Measurements from ENCODE around the gene GPR25.

GPR25 gene

DNA sequence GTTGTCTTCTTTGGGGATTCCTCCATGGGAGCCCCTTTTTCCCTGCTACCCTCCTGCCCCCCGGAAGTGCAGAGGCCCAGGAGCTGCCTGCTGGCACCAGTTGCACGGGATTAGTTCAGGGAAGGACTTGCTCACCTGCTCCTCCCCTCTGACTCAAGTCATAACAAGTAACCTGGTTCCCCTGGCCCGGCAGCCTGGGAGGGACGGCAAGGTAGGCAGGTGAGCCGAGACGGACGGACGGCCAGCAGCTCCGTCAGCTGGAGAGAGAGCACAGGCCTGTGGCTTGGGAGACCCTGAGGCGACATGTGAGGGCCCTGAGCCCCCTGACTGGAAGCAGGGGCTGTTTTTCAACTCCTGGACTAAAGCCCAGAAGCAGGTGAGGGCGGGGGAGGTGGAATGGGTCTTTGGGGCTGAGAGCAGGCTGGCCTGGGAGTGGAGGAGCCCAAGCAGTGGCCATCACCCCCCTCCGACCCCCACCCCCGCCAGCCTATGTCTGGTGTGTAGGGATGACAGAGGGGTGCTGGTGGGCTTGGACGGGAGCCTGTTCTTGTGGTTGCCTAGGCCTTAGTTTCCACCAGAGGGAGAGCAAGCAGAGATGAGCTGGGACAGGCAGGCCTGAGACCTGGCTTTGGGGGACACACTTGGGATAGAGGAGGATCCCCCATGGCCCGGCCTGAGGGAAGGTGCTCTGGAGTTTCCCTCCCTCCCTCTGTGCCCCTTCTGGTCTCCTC lies 22.1 kb downstream of the GPR25 start, which contains the start of gene INAVA:
Gene INAVA (plus strand): TSS at position 189 of the 731 bp plus-strand sequence. CDS start 3,501 bp downstream, outside the sequence.
- H3K79me2 ChIP-seq (ENCODE audit: insufficient read depth, low read length) = no peaks in the 10 kb centered on the region

DNA sequence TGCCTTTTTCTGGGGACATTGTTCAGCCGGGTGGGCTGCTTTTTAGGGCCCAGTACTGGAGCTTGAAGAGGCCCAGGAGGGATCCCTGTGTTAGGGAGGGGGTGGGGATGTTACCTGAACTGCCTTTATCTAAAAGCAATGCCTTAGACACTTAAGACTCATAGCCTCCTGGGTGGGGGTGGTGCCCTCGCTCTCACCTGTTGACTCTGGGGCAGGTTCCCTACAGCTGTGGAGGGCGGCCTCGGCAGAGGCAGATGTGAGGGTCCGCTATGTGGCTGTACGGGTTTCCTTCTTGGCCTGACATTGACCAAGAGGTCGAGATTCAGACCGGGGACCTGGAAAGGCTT lies 22.6 kb downstream of the GPR25 start:
- Histone ChIP-seq H2AFZ (ENCODE audit: low read length) (no peak overlapping the region), H3K4me2 (ENCODE audit: low read length) (no peak overlapping the region), H3K4me1 (ENCODE audit: insufficient read depth, low read length, severe bottlenecking) (no peaks in the 10 kb centered on the region), H3K27me3 (ENCODE audit: insufficient read depth, low read length) (peaks cover 4% of the 10 kb centered on the region; the same call in 1 of the 2 replicates), H3K9ac (ENCODE audit: low read length) (no peak overlapping the region), H3K79me2 (ENCODE audit: insufficient read depth, low read length) (no peaks in the 10 kb centered on the region), H3F3A (ENCODE audit: insufficient read depth, low read length) (no peaks in the 10 kb centered on the region), H3K27ac (ENCODE audit: low read depth, low read length, poor library complexity, severe bottlenecking) (no peak overlapping the region), H4K20me1 (ENCODE audit: insufficient read depth, low read length) (no peaks in the 10 kb centered on the region), H3K4me3 (ENCODE audit: low read depth, low read length, poor library complexity, severe bottlenecking) (no peak overlapping the region), H3K9me2 (ENCODE audit: low read depth, low read length) (no peaks in the 10 kb centered on the region), H3K9me3 (ENCODE audit: low read length) (no peaks in the 10 kb centered on the region), H3K36me3 (ENCODE audit: insufficient read depth, low read length) (no peaks in the 10 kb centered on the region)
- TF ChIP-seq, protein P1, sequence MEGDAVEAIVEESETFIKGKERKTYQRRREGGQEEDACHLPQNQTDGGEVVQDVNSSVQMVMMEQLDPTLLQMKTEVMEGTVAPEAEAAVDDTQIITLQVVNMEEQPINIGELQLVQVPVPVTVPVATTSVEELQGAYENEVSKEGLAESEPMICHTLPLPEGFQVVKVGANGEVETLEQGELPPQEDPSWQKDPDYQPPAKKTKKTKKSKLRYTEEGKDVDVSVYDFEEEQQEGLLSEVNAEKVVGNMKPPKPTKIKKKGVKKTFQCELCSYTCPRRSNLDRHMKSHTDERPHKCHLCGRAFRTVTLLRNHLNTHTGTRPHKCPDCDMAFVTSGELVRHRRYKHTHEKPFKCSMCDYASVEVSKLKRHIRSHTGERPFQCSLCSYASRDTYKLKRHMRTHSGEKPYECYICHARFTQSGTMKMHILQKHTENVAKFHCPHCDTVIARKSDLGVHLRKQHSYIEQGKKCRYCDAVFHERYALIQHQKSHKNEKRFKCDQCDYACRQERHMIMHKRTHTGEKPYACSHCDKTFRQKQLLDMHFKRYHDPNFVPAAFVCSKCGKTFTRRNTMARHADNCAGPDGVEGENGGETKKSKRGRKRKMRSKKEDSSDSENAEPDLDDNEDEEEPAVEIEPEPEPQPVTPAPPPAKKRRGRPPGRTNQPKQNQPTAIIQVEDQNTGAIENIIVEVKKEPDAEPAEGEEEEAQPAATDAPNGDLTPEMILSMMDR (IDR thresholded peaks at IDR 0.05; ENCODE audit: low read length) = no peak
- TF ChIP-seq EZH2 (IDR thresholded peaks at IDR 0.05; ENCODE audit: borderline replicate concordance, low read length) = no peak

More for the DNA sequence above, 22.1 kb downstream of the GPR25 start, which contains the start of gene INAVA:
- no peak within 1 kb of the TSS for H2AFZ ChIP-seq (ENCODE audit: low read length)
- H3F3A ChIP-seq (ENCODE audit: insufficient read depth, low read length) = no peaks in the 10 kb centered on the region
- H4K20me1 ChIP-seq (ENCODE audit: insufficient read depth, low read length) = no peaks in the 10 kb centered on the region
- no peak within 1 kb of the TSS for H3K4me2 ChIP-seq (ENCODE audit: low read length)
- no peaks in the 10 kb centered on the region for H3K36me3 ChIP-seq (ENCODE audit: insufficient read depth, low read length)
- H3K4me3 ChIP-seq (ENCODE audit: low read depth, low read length, poor library complexity, severe bottlenecking) = no peak within 1 kb of the TSS
- H3K9ac ChIP-seq (ENCODE audit: low read length) = no peak within 1 kb of the TSS
- no peak within 1 kb of the TSS for H3K27ac ChIP-seq (ENCODE audit: low read depth, low read length, poor library complexity, severe bottlenecking)
- H3K4me1 ChIP-seq (ENCODE audit: insufficient read depth, low read length, severe bottlenecking) = no peaks in the 10 kb centered on the region
- no peaks in the 10 kb centered on the region for H3K9me2 ChIP-seq (ENCODE audit: low read depth, low read length)
- no peaks in the 10 kb centered on the region for H3K9me3 ChIP-seq (ENCODE audit: low read length)
- TF ChIP-seq, protein P1 (IDR thresholded peaks at IDR 0.05; ENCODE audit: low read length) = no peak
- TF ChIP-seq EZH2 (IDR thresholded peaks at IDR 0.05; ENCODE audit: borderline replicate concordance, low read length) = no peak
- H3K27me3 ChIP-seq (ENCODE audit: insufficient read depth, low read length) = peaks cover 4% of the 10 kb centered on the region; the same call in 1 of the 2 replicates

DNA sequence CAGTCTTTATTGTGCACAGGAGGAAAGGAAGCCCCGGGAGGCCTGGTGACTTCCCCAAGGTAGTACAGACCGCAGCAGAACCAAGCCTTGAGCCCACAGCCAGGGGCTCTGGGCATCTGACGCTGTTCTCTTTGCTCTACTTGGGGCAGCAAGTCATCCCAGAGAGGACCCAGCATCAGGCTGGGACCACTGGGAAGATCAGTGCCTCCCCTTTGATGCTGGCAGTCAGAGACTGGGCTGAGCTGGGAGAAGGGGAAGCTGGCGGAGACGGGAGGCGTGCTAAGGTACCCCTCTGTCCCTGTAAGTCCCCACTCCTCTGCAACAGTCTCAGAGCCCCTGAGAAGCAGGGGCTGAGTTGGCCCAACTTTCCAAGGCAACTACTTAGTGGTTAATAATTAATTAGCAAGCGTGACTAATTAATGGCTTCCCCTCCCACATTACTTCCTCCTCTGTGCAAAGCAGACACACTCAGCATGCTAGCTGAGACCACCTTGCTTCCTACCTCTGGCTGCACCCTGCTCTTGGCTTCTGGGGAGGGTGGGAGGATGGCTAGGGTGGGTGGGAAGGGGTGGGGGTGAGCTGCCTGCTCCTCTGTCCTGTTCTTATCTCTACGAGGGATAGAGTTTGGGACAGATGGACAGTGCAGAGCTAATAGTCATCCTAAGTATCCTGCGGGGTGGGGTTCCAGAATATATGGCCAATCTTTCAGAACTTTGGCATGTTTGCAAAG lies 23.2 kb downstream of the GPR25 start:
- no peaks in the 10 kb centered on the region for H4K20me1 ChIP-seq (ENCODE audit: insufficient read depth, low read length)
- H3K27me3 ChIP-seq (ENCODE audit: insufficient read depth, low read length) = peaks cover 4% of the 10 kb centered on the region; the same call in 1 of the 2 replicates
- H3K9me2 ChIP-seq (ENCODE audit: low read depth, low read length) = no peaks in the 10 kb centered on the region
- H3K4me2 ChIP-seq (ENCODE audit: low read length) = no peak overlapping the region
- H3K36me3 ChIP-seq (ENCODE audit: insufficient read depth, low read length) = no peaks in the 10 kb centered on the region
- H2AFZ ChIP-seq (ENCODE audit: low read length) = no peak overlapping the region
- H3K79me2 ChIP-seq (ENCODE audit: insufficient read depth, low read length) = no peaks in the 10 kb centered on the region
- H3K9ac ChIP-seq (ENCODE audit: low read length) = no peak overlapping the region
- H3K4me1 ChIP-seq (ENCODE audit: insufficient read depth, low read length, severe bottlenecking) = no peaks in the 10 kb centered on the region
- H3K27ac ChIP-seq (ENCODE audit: low read depth, low read length, poor library complexity, severe bottlenecking) = no peak overlapping the region
- no peaks in the 10 kb centered on the region for H3K9me3 ChIP-seq (ENCODE audit: low read length)
- H3K4me3 ChIP-seq (ENCODE audit: low read depth, low read length, poor library complexity, severe bottlenecking) = no peak overlapping the region
- no peak for TF ChIP-seq EZH2 (IDR thresholded peaks at IDR 0.05; ENCODE audit: borderline replicate concordance, low read length)
- TF ChIP-seq, protein P1 (IDR thresholded peaks at IDR 0.05; ENCODE audit: low read length) = no peak
- H3F3A ChIP-seq (ENCODE audit: insufficient read depth, low read length) = no peaks in the 10 kb centered on the region

Measured in OCI-LY1 (cell line).